Activated CD8-positive, alpha-beta memory T cell treated with anti-CD3 and anti-CD28 coated beads, Interleukin-2, amount 50 U/mL, for 24 hours (primary cell): ENCODE results near the gene MTUS2.

Source experiments
- DNase-seq: peaks from one replicate; pipeline ENCODE4 v3.0.0-alpha.2; 2020; ENCODE audit errors: extremely low read depth

MTUS2 gene

GRCh38 chr13:29022968-29023367, 202.8 kb downstream of the MTUS2 start:
- no peak for DNase-seq

DNA sequence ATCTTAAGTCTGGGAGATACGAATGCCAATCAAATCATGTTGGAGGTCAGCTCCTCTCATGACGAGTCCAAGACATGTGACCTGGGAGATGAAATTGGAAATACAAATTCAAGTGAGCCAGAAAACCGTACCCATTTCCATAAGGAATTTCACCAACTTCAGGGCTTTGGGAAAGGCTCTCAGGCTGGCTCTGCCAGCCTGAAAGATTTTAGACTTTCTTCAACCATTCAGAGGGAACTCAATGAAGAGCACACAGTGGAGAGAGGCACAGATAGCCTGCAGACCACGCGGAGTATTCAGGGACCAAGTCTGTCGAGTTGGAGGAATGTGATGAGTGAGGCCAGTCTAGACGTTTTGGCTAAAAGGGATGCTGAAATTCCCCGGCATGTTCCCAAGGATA, 204.6 kb downstream of the MTUS2 start:
- DNase-seq, result no peak

- DNase-seq, result no peak
Measured at GRCh38 chr13:29028868-29029267, 208.7 kb downstream of the MTUS2 start.

- no peak for DNase-seq
Measured at GRCh38 chr13:29038700-29039099, 218.6 kb downstream of the MTUS2 start.

- DNase-seq, result no peak
Measured at GRCh38 chr13:29039212-29039611, 219.1 kb downstream of the MTUS2 start.

DNA sequence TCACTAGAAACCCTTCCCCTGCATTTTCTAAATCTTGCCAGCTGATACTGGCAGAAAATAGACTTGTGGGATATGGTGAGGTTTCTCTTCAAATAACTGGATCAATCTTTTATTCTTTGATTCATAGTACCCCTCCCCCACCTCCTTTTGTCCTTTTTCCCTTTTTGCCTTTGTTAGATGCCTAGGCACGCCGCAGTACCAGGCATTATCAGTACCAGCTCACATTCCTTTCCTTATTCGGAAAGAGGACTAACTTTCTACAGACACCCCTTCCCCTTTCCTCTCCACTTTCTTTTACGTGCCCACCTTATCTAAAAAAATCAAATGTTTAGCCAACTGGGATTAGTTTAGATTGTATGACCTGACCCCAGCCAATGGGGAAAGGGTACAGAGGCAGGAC, 226.4 kb downstream of the MTUS2 start:
- DNase-seq, result no peak

- DNase-seq, result no peak
Measured at GRCh38 chr13:29049524-29049923, 229.4 kb downstream of the MTUS2 start.

GRCh38 chr13:29050719-29051118, 230.6 kb downstream of the MTUS2 start:
- no peak for DNase-seq

DNA sequence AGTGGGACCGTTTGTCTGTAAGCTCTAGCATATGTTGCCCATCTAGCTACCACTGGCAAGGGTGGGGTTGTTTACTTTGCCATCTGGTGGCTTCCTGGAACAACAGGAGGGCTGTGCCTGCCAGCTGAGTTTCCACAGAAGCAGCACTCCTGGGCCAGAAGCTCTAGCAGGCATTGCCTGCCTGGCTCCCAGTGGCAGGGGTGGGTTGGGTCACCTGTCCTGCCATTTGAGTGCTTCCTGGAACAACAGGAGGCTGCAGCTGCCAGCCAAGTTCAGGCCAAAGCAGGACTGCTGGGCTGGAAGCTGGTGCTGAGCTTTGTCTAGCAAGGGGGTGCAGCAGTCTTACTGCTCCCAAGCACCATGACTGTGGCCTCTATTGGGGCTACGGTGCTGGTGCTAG, 239.7 kb downstream of the MTUS2 start:
- DNase-seq, result no peak

DNA sequence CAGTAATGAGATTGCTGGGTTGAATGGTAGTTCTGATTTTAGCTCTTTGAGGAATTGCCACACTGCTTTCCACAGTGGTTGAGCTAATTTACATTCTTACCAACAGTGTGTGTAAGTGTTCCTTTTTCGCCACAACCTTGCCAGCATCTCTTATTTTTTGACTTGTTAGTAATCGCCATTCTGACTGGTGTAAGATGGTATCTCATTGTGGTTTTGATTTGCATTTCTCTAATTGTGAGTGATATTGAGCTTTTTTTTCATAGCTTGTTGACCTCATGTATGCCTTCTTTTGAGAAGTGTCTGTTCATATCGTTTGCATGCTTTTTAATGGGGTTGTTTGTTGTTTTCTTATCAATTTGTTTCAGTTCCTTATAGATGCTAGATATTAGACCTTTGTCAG, 245.0 kb downstream of the MTUS2 start:
- no peak for DNase-seq

DNA sequence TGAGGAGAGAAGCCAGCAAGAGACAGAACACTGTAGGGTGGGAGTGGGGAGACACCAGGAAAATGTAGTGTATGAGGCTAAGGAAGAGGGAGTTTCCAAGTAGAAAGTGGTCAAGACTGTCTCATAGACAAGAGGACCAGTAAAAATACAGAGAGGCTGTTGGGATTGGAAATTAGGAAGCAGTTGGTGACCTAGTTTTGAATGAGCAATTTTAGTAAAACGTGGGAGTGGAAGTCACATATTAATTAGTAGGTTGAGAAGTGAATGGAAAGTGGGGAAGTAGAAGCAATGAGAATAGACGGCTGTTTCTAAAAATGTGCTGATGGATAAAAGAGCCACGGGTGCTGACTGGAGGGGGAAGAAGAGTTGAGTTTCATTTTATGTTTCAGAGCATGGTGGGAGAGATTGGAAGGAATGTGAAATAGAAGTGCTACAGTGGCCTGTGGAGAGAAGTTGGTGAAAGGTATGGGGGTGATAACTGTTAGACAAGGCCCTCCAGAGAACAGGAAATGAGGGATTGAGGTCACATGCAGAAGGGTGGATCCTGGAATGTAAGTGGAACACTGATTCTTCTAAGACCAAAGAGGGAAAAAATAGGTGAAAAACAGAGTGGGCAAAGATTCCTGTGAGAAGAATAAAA, 247.3 kb downstream of the MTUS2 start:
- no peak for DNase-seq

DNA sequence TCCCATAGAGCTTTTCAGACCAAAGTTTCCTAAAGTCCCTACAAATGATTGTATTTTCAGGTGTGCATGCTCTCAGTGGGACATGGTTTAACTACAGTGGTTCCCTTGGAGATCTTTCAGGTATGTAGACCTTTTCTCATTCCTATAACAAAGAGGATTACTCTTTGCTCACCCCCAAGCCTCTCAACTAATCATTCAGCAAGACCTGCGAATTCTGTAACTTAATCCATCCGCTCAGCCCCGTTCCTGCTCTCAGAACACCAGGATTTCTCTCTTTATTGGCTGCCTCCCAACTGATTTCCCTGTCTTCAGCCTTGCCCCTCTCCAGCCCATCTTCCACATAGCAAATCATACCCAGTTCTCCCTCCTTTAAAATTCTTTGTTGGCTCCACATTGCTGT, 253.6 kb downstream of the MTUS2 start:
- DNase-seq, result no peak

DNA sequence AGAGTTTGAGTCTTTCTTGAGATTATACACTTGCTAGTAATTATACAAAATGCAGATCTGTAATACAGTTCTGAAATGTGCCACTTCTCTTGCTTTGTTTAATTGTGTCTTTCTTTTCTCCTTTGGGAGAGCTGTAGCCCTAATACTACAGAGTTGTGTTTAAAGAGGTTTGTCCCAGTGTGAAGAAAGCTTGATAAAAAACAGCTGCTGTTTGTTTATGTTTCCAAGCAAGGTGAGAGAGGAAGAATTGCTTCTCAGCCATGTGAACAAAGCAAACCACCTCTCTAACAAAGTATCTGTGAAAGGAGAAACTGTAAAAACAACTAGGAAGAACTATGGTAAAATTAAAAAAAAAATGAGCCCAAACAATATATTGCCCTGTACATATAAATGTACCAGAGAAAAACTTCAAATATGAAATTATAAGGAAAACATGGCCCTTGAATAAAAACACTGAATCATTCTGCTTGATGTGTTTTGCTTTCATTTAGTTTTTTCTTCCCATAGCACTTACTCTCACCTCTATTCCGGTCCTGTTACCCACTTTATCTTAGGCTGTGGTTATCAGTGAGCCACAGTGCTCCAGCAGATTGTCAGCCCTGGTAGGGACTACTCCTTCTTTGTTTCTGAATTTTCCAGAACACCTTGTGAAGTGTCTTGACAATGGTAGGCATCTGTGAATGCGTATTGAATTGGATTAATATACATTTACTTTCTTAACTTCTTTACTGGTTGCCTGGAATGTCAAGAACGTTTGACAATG, 257.1 kb downstream of the MTUS2 start:
- no peak for DNase-seq

DNA sequence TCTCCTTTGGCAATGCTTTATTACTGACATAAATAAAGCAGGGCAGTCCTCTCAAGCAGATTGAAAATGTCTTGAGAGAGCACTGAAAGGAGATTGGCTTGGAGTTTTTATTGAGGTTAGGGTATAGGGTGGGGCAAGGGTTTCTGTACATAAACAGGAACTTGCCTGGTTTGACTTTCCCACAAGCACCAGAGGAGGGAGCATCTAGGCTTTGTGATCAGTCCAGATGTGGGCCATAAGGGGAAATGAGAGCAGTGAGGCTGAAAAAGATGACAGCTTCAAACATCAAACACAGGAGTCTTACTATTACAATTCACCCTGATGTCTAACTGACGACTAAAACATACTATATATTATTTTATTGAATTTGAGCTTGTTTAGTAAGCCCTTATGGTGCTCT, 260.9 kb downstream of the MTUS2 start:
- DNase-seq, result no peak

- DNase-seq, result no peak
Measured at GRCh38 chr13:29081697-29082440, 261.7 kb downstream of the MTUS2 start.

- DNase-seq, result no peak
Measured at GRCh38 chr13:29099781-29100406, 279.8 kb downstream of the MTUS2 start.

GRCh38 chr13:29100758-29101157, 280.6 kb downstream of the MTUS2 start:
- DNase-seq, result no peak

DNA sequence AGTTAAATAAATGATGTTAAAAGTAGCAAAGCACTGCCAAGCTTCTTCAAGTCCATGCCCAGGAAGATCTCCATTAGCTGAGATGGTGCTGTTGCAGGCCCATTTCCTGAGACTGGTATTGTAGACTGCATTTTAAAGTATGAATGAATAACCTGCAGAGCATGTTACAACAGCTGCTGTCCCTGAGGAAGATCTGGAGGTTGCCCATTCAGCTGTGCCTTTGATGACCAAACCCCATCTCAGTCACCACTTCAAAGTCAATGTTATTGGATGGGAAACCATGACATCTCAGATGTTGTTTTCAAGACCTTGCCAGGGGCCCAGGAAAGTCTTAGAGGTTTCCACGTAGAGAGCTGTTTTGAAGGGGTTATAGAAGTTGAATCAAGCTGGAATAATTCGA, 281.3 kb downstream of the MTUS2 start:
- no peak for DNase-seq

DNA sequence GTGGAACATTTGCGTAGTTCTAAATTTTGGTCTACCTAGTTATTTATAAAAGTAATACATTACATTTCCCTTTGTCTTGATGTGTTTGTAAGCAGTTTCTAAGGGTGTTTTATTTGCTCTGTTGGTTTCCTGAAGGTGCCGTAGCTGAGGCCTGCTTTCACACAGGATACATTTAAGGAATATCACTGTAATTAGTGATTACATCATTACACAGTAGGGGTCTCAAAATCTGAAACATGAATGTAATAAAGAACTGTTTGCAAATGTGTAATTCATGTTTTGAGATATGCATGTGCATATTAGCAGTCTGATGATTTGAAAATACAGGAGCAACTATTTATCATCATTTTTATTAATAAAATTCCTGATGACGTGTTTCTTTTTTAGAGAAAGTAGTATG, 281.8 kb downstream of the MTUS2 start:
- no peak for DNase-seq

DNA sequence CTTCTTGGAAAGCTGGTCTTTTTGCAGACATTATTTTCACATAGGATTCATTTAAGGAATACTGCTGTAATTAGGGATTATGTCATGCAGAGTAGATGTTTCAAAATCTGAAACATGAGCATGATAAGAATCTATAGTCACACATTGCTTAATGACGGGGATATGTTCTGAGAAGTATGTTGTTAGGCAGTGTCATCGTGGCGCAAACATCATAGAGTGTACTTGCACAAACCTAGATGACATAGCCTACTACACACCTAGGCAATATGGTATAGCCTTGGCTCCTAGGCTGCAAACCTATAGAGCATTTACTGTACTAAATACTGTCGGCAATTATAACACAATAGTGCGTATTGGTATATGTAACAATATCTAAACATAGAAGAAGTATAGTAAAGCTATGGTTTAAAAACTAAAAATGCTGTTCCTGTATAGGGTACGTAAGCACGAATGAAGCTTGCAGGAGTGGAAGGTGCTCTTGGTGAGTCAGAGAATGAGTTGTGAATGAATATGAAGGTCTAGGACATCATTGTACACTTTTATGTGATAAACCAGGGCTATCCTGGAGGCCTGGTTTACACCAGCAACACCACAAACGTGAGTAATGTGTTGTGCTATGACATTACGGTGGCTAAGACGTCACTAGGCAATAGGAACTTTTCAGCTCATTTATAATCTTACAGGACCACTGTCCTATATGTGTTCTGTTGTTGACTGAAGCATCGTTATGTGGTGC, 283.1 kb downstream of the MTUS2 start:
- no peak for DNase-seq

DNA sequence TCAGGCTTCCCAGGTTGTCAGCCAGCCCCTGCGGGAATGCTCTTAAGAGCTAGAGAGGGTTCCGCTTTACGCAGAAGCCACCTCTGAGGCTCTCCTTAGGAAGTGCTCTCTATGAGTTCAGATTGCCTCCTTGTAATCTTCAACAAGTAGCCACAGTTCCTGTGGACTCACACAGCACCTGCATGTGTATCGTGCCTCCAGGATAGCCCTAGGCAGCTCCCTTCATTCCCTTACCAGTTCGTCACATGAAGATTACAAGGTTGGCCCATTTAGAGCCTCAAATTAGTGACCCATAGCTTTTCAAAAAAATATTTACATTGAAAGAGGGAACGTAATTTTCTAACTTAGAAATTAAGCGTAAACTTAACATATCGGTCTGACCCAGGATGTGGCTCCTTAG, 284.3 kb downstream of the MTUS2 start:
- DNase-seq, result no peak

DNA sequence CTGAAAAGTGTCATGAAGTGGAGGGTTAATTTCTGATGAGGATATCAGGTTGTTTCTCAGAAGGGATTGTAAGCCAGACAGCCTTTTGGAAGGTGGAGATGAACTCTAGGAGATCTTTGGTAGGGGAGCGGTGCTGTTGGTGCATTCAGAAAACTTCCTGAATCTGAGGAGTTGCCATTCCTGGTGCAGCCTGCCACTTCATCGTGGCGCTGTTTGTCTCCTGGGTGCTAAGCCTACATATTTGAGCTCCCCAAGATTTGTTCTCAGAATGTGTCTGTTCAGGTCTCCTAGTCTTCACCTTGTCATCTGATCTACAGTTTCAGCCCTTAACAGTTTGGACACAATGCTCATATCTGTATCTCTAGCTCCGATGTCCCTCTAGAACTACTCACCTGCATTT, 285.6 kb downstream of the MTUS2 start:
- DNase-seq, result no peak
